Measurements from ENCODE around the gene HDAC9.

Gene HDAC9

GRCh38 chr7:18495412-18496340 is at the start of gene HDAC9:
Gene HDAC9, plus strand, starts transcription at chr7:18495749. Its CDS starts 554 bp downstream, at chr7:18496303.
- DNase-seq (ENCODE audit: low read depth in 2 of 2) = no peak

- no peak for DNase-seq (ENCODE audit: low read depth in 2 of 2)
Observed at GRCh38 chr7:18445916-18446520, 49.5 kb upstream of the HDAC9 start.

- no peak for DNase-seq (ENCODE audit: low read depth in 2 of 2)
Observed at GRCh38 chr7:18450019-18450418, 45.5 kb upstream of the HDAC9 start.

- DNase-seq (ENCODE audit: low read depth in 2 of 2) = no peak
Observed at GRCh38 chr7:18455606-18456005, 39.9 kb upstream of the HDAC9 start.

GRCh38 chr7:18457832-18458231 is 37.7 kb upstream of the HDAC9 start:
- no peak for DNase-seq (ENCODE audit: low read depth in 2 of 2)

- no peak for DNase-seq (ENCODE audit: low read depth in 2 of 2)
Observed at GRCh38 chr7:18458830-18459229, 36.7 kb upstream of the HDAC9 start.

GRCh38 chr7:18459484-18460245 is 35.9 kb upstream of the HDAC9 start:
- no peak for DNase-seq (ENCODE audit: low read depth in 2 of 2)

- DNase-seq (ENCODE audit: low read depth in 2 of 2) = no peak
Observed at GRCh38 chr7:18461785-18462467, 33.6 kb upstream of the HDAC9 start.

- DNase-seq (ENCODE audit: low read depth in 2 of 2) = no peak
Observed at GRCh38 chr7:18464830-18465229, 30.7 kb upstream of the HDAC9 start.

- no peak for DNase-seq (ENCODE audit: low read depth in 2 of 2)
Observed at GRCh38 chr7:18467011-18467410, 28.5 kb upstream of the HDAC9 start.

- no peak for DNase-seq (ENCODE audit: low read depth in 2 of 2)
Observed at GRCh38 chr7:18468795-18469194, 26.8 kb upstream of the HDAC9 start.

GRCh38 chr7:18469316-18469715 is 26.2 kb upstream of the HDAC9 start:
- no peak for DNase-seq (ENCODE audit: low read depth in 2 of 2)

GRCh38 chr7:18471476-18472160 is 23.9 kb upstream of the HDAC9 start:
- no peak for DNase-seq (ENCODE audit: low read depth in 2 of 2)

- DNase-seq (ENCODE audit: low read depth in 2 of 2) = no peak
Observed at GRCh38 chr7:18472161-18472483, 23.4 kb upstream of the HDAC9 start.

GRCh38 chr7:18473119-18473518 is 22.4 kb upstream of the HDAC9 start:
- no peak for DNase-seq (ENCODE audit: low read depth in 2 of 2)

GRCh38 chr7:18474944-18475343 is 20.6 kb upstream of the HDAC9 start:
- no peak for DNase-seq (ENCODE audit: low read depth in 2 of 2)

GRCh38 chr7:18475488-18475887 is 20.1 kb upstream of the HDAC9 start:
- DNase-seq (ENCODE audit: low read depth in 2 of 2) = no peak

- no peak for DNase-seq (ENCODE audit: low read depth in 2 of 2)
Observed at GRCh38 chr7:18481776-18482175, 13.8 kb upstream of the HDAC9 start.

GRCh38 chr7:18488049-18488448 is 7.5 kb upstream of the HDAC9 start:
- DNase-seq (ENCODE audit: low read depth in 2 of 2) = no peak

- DNase-seq (ENCODE audit: low read depth in 2 of 2) = no peak
Observed at GRCh38 chr7:18489624-18490023, 5.9 kb upstream of the HDAC9 start.

GRCh38 chr7:18491871-18492270 is 3.7 kb upstream of the HDAC9 start:
- no peak for DNase-seq (ENCODE audit: low read depth in 2 of 2)

All from activated CD8-positive, alpha-beta memory T cell treated with anti-CD3 and anti-CD28 coated beads for 4 hours (primary cell).